HepG2 (cell line): ENCODE results near the gene MYL11. TPM values are rescaled to one million over a fixed set of nuclear protein-coding genes. Genes with fewer than 3 reads are reported as not detected.
A peak's percentile ranks its signal among the peaks of the same experiment; 100 is the strongest.

Source experiments
- AGO1 ChIP-seq: fragments of 200-400 bp; formaldehyde crosslinking; IDR thresholded peaks from 2 replicates; pipeline ENCODE4 v1.6.1; 2017; ENCODE audit warnings: mild to moderate bottlenecking, low read depth, low read length, moderate library complexity; ENCODE audit not compliant: poor library complexity, severe bottlenecking
- AGO2 ChIP-seq: fragments of 200-400 bp; formaldehyde crosslinking; optimal IDR thresholded peaks from 2 replicates; pipeline ENCODE3; 2017; ENCODE audit warnings: mild to moderate bottlenecking, low read depth, low read length, moderate library complexity
- CREBL2 ChIP-seq: sonication (generic); formaldehyde crosslinking; IDR thresholded peaks from 2 replicates; pipeline ENCODE4 v1.8.1; 2023; ENCODE audit warnings: missing genetic modification reagents, mild to moderate bottlenecking, borderline replicate concordance
- FOXK1 ChIP-seq: sonication (generic); formaldehyde crosslinking; IDR thresholded peaks from 2 replicates; pipeline ENCODE4 v1.4.0; 2020; ENCODE audit warnings: low read depth, missing genetic modification reagents, borderline replicate concordance
- HCFC1 ChIP-seq: fragments of 150-350 bp; IDR thresholded peaks from 2 replicates; pipeline ENCODE4 v1.6.1; 2014; ENCODE audit warnings: low read depth, low read length
- HINFP ChIP-seq: sonication (generic); formaldehyde crosslinking; IDR thresholded peaks from 2 replicates; pipeline ENCODE4 v1.4.0; 2020; ENCODE audit warnings: low read depth, mild to moderate bottlenecking, missing genetic modification reagents
- IKZF5 ChIP-seq: IDR thresholded peaks from 2 replicates; pipeline ENCODE4 v1.6.1; 2018; ENCODE audit warnings: missing genetic modification reagents, mild to moderate bottlenecking, missing compliant biosample characterization
- ISX ChIP-seq: sonication (generic); formaldehyde crosslinking; conservative IDR thresholded peaks from 2 replicates; pipeline ENCODE4 v1.5.0; 2020; ENCODE audit warnings: missing genetic modification reagents
- NFAT5 ChIP-seq: sonication (generic); formaldehyde crosslinking; IDR thresholded peaks from 2 replicates; pipeline ENCODE4 v1.4.0; 2020; ENCODE audit warnings: missing genetic modification reagents
- NR2F1 ChIP-seq, 2 experiments: fragments of 450-650 bp in 1 of 2; formaldehyde crosslinking in 1 of 2; IDR thresholded peaks; 2 replicates each; pipeline versions ENCODE4 v1.5.0 to v1.6.1; 2016 to 2020; ENCODE audit warnings: mild to moderate bottlenecking in 1 of 2, missing compliant biosample characterization in 1 of 2, missing genetic modification reagents in 1 of 2, moderate library complexity in 1 of 2
- NR2F2 ChIP-seq: IDR thresholded peaks from 2 replicates; pipeline ENCODE4 v1.6.1; 2012; ENCODE audit warnings: low read depth, inconsistent platforms, borderline replicate concordance
- PCBP2 ChIP-seq: fragments of 200-400 bp; formaldehyde crosslinking; optimal IDR thresholded peaks from 2 replicates; pipeline ENCODE3; 2018; ENCODE audit warnings: low read length, low read depth; ENCODE audit not compliant: poor library complexity, severe bottlenecking
- SAFB2 ChIP-seq: sonication (generic); formaldehyde crosslinking; IDR thresholded peaks from 2 replicates; pipeline ENCODE4 v1.5.1; 2020; ENCODE audit warnings: missing genetic modification reagents, low read depth, mild to moderate bottlenecking, borderline replicate concordance
- SAP130 ChIP-seq: IDR thresholded peaks from 2 replicates; pipeline ENCODE4 v1.6.1; 2016; ENCODE audit warnings: low read depth
- ZBTB43 ChIP-seq: sonication (generic); formaldehyde crosslinking; conservative IDR thresholded peaks from 2 replicates; pipeline ENCODE4 v1.4.0; 2020; ENCODE audit warnings: missing genetic modification reagents
- ZNF264 ChIP-seq: sonication (generic); formaldehyde crosslinking; IDR thresholded peaks from 2 replicates; pipeline ENCODE4 v1.4.0; 2020; ENCODE audit warnings: missing genetic modification reagents
- ZNF33B ChIP-seq: sonication (generic); formaldehyde crosslinking; IDR thresholded peaks from 2 replicates; pipeline ENCODE4 v1.5.1; 2020; ENCODE audit warnings: mild to moderate bottlenecking, missing genetic modification reagents
- ZNF891 ChIP-seq: sonication (generic); formaldehyde crosslinking; IDR thresholded peaks from 2 replicates; pipeline ENCODE4 v1.5.0; 2020; ENCODE audit warnings: mild to moderate bottlenecking, missing genetic modification reagents
- ZSCAN29 ChIP-seq: sonication (generic); formaldehyde crosslinking; conservative IDR thresholded peaks from 2 replicates; pipeline ENCODE4 v1.4.0; 2020; ENCODE audit warnings: mild to moderate bottlenecking, missing genetic modification reagents
- polyA plus RNA-seq, 8 experiments: library from polyadenylated mRNA; depleted of rRNA in 3 of 8; stranded (reverse) in 7 of 8; unstranded in 1 of 8; fragments of >200 nt; fragmentation: Illumina TruSeq in 4 of 8; extraction: Trizol in 4 of 8; gene quantifications; 2 replicates each; pipeline versions ENCODE4 v1.2.1 to v1.2.3, GENCODE V29; 2011 to 2016; ENCODE audit warnings: low read depth in 4 of 8, missing spikeins in 1 of 8, mixed read lengths in 1 of 8; ENCODE audit not compliant: insufficient read depth in 1 of 8
- total RNA-seq, 5 experiments: library from RNA; depleted of rRNA; stranded (reverse); fragments of >200 nt; fragmentation: Illumina TruSeq; extraction: Trizol; gene quantifications; 2 replicates each; pipeline ENCODE4 v1.2.3, GENCODE V29; 2016; ENCODE audit warnings: low read depth in 1 of 5

Gene MYL11
- total and polyA plus RNA-seq, 2 of the 13 experiments (the other 11 are each of a cell fraction or from before 2014, with no cell fraction given) = not detected

GRCh38 chr16:30355144-30355953 is 19.3 kb upstream of the MYL11 start, which contains the start of gene CD2BP2 (continued):
- TF ChIP-seq NFAT5 (no peak; the same call in 1 of the 2 replicates), SAFB2 (CRISPR knock-in tag) (peak; percentile 63; the same call in 1 of the 2 replicates), ZNF264 (peak; percentile 38), IKZF5 (no peak; the same call in 1 of the 2 replicates), SAP130 (peak; percentile 97), FOXK1 (CRISPR knock-in tag) (peak; percentile 90), HINFP (CRISPR knock-in tag) (peak; percentile 94), NR2F1 (CRISPR knock-in tag; IDR thresholded peaks at IDR 0.05) (peak in 1 of 2 experiments; percentile 82; a peak in 3 of 4 replicates), ISX (CRISPR knock-in tag) (peak; percentile 64; the same call in 1 of the 2 replicates), ZNF891 (0 out of 2 replicates have a peak, but pooled peaks have one; percentile 23), ZBTB43 (0 out of 2 replicates have a peak, but pooled peaks have one; percentile 53), AGO2 (peak; percentile 70), PCBP2 (no peak), NR2F2 (peak; percentile 24; the same call in 1 of the 2 replicates), CREBL2 (CRISPR knock-in tag) (0 out of 2 replicates have a peak, but pooled peaks have one; percentile 24), ZSCAN29 (CRISPR knock-in tag) (peak; percentile 90), AGO1 (peak; percentile 99), ZNF33B (CRISPR knock-in tag) (no peak; the same call in 1 of the 2 replicates), HCFC1 (peak; percentile 84)
